ENCODE data around the gene HCN3.

Gene HCN3

DNA sequence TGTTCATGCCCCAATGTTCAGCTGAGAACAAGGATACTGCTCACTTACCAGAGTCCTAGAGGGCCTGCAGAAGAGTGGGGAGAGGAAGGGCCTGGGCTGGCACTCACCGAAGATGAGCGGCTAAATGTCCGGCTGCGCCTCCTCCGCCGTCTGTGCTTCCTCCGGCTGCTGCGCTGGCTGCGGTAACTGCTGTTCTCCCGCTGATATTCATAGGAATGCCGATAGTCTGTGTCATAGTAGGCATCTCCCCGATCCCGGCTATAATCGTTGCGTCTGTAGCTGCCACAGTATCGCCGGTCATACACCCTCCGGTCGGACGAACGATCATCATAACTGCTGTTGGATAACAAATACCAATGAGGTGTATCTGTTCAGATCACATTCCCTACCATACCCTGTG is 7.9 kb upstream of the HCN3 start:
- DNase-seq (ENCODE audit: low read depth in 1 of 2, low spot score in 1 of 2), result no peak
- no peak overlapping the region for H3K27ac ChIP-seq (replicated peaks)
- H3K4me3 ChIP-seq (replicated peaks; ENCODE audit: insufficient read depth, low read length), result no peak overlapping the region
- TF ChIP-seq SPI1 (IDR thresholded peaks at IDR 0.05; ENCODE audit: borderline replicate concordance, low read depth), result no peak
- TF ChIP-seq, protein P1, sequence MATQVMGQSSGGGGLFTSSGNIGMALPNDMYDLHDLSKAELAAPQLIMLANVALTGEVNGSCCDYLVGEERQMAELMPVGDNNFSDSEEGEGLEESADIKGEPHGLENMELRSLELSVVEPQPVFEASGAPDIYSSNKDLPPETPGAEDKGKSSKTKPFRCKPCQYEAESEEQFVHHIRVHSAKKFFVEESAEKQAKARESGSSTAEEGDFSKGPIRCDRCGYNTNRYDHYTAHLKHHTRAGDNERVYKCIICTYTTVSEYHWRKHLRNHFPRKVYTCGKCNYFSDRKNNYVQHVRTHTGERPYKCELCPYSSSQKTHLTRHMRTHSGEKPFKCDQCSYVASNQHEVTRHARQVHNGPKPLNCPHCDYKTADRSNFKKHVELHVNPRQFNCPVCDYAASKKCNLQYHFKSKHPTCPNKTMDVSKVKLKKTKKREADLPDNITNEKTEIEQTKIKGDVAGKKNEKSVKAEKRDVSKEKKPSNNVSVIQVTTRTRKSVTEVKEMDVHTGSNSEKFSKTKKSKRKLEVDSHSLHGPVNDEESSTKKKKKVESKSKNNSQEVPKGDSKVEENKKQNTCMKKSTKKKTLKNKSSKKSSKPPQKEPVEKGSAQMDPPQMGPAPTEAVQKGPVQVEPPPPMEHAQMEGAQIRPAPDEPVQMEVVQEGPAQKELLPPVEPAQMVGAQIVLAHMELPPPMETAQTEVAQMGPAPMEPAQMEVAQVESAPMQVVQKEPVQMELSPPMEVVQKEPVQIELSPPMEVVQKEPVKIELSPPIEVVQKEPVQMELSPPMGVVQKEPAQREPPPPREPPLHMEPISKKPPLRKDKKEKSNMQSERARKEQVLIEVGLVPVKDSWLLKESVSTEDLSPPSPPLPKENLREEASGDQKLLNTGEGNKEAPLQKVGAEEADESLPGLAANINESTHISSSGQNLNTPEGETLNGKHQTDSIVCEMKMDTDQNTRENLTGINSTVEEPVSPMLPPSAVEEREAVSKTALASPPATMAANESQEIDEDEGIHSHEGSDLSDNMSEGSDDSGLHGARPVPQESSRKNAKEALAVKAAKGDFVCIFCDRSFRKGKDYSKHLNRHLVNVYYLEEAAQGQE (IDR thresholded peaks at IDR 0.05; ENCODE audit: insufficient replicate concordance, low read depth), result no peak
- no peak for TF ChIP-seq GABPA (IDR thresholded peaks at IDR 0.05; ENCODE audit: low read depth)
- TF ChIP-seq, protein P2, sequence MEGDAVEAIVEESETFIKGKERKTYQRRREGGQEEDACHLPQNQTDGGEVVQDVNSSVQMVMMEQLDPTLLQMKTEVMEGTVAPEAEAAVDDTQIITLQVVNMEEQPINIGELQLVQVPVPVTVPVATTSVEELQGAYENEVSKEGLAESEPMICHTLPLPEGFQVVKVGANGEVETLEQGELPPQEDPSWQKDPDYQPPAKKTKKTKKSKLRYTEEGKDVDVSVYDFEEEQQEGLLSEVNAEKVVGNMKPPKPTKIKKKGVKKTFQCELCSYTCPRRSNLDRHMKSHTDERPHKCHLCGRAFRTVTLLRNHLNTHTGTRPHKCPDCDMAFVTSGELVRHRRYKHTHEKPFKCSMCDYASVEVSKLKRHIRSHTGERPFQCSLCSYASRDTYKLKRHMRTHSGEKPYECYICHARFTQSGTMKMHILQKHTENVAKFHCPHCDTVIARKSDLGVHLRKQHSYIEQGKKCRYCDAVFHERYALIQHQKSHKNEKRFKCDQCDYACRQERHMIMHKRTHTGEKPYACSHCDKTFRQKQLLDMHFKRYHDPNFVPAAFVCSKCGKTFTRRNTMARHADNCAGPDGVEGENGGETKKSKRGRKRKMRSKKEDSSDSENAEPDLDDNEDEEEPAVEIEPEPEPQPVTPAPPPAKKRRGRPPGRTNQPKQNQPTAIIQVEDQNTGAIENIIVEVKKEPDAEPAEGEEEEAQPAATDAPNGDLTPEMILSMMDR (IDR thresholded peaks at IDR 0.05; ENCODE audit: insufficient read depth, low read length), result no peak
- H3K27me3 ChIP-seq (ENCODE audit: insufficient read depth, poor library complexity, severe bottlenecking), result no peaks in the 10 kb centered on the region

DNA sequence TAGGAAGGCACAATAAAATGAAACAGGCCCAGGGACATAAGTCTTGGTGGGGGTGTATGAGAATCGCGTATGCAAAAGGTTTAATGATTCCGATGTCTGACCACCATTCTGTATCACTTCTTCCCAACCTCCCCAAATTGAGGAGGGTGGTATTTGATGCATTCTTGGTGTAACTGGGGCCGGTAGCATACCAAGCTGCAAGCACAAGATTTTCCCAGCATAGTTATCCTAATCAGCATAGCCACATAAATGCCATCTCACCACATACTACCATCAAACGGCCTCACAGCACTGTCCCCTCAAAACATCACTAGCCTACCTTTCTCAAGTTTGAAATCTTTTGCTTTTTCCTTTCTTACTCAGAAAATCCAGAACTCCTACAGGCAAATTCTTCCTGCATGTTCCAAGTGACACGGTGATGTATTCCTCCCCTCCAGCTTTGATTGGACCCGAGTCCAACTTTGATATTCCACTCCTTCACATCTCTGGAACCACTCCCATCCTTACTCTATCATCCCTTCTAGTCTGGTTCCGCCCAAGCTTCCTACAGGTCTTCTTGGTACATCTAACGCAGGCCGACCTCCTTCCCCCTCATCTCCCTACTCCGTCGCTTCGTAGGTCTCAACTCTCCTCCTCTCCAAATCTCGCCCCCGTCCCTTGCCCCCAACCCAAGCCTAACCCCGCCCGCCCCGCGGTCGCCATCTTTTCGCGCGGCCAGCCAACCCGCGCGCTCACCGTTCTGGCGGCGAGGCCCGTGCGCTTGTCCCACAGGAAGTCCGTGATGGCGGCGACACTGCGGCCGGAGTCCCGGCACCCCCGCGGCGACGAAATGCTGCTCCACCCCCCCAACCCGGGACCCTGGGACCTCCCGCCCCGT is 4.6 kb upstream of the HCN3 start:
- TF ChIP-seq POLR2AphosphoS5 (IDR thresholded peaks at IDR 0.05; ENCODE audit: low read depth), result no peak; the same call in 1 of the 2 replicates
- no peak for TF ChIP-seq GABPA (IDR thresholded peaks at IDR 0.05; ENCODE audit: low read depth)
- TF ChIP-seq, protein P2 (IDR thresholded peaks at IDR 0.05; ENCODE audit: insufficient read depth, low read length), result no peak
- TF ChIP-seq, protein P1 (IDR thresholded peaks at IDR 0.05; ENCODE audit: insufficient replicate concordance, low read depth), result no peak
- TF ChIP-seq SPI1 (IDR thresholded peaks at IDR 0.05; ENCODE audit: borderline replicate concordance, low read depth), result no peak
- H3K4me3 ChIP-seq (replicated peaks; ENCODE audit: insufficient read depth, low read length), result peak overlapping the region; percentile 92
- no peaks in the 10 kb centered on the region for H3K27me3 ChIP-seq (ENCODE audit: insufficient read depth, poor library complexity, severe bottlenecking)
- H3K27ac ChIP-seq (replicated peaks), result peak overlapping the region; percentile 84
- DNase-seq (ENCODE audit: low read depth in 1 of 2, low spot score in 1 of 2), result peak in 1 of 2 experiments; percentile 61

DNA sequence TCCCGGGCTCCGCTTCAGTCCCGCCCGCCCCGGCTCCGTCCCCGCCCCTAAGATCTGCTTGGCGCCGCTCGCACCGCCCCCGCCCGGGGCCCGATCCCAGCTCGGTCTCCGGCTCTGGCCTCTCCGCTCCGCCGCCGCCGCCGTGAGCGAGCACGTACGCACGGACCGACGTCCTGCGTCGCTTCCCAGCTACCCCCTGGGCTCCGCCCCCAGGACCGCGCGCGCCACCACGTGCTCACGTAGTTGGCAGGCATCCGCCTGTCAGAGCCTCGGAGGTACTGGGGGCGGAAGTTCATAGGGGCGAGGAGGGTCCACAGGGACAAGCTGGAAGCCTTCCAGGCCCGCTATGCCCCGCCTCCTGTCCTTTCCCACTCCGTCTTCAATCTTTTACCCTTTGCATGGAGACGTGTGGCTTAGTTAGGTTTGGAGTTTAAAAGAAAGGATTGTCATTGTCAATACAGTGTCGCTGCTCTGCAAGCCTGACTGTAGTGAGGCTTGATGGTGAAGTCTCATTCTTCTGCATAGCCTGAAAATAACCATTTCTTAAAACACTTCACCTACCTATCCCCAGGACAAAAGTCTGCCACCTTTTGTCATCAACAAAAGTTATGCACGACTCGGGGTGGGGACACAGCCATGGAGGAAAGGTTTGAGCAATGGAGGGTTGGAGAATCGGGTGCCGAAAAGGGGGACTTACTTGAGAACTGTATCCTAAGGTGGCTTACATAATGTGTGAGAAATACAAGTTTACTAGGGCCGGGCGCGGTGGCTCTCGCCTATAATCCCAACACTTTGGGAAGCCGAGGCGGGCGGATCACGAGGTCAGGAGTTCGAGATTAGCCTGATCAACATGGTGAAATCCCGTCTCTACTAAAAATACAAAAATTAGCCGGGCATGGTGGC is 3.7 kb upstream of the HCN3 start, which contains the start of gene CLK2:
TSS of gene CLK2 (minus strand) at position 162 of the 903 bp plus-strand sequence. CDS start 2,527 bp downstream, outside the sequence.
- Histone ChIP-seq H3K27ac (replicated peaks) (peak within 1 kb of the TSS; percentile 84), H3K4me3 (replicated peaks; ENCODE audit: insufficient read depth, low read length) (peak within 1 kb of the TSS; percentile 92), H3K27me3 (ENCODE audit: insufficient read depth, poor library complexity, severe bottlenecking) (no peaks in the 10 kb centered on the region)
- TF ChIP-seq, protein P1 (IDR thresholded peaks at IDR 0.05; ENCODE audit: insufficient replicate concordance, low read depth), result no peak
- peak; percentile 80 for TF ChIP-seq POLR2AphosphoS5 (IDR thresholded peaks at IDR 0.05; ENCODE audit: low read depth)
- peak; percentile 54; the same call in 1 of the 2 replicates for TF ChIP-seq SPI1 (IDR thresholded peaks at IDR 0.05; ENCODE audit: borderline replicate concordance, low read depth)
- DNase-seq (ENCODE audit: low read depth in 1 of 2, low spot score in 1 of 2), result peak; percentile 98
